ENCODE results near the gene MRPL12. TPM values are rescaled to one million over a fixed set of nuclear protein-coding genes. Genes with fewer than 3 reads are reported as not detected.

The MRPL12 gene
- total RNA-seq, 1 experiment from 2014 or later: 140 TPM

- H3K27ac Mint-ChIP-seq: no peak overlapping the region
- no peaks in the 10 kb centered on the region for H3K79me2 ChIP-seq (ENCODE audit: insufficient read depth, low read length)
- no peak overlapping the region for H3K4me3 Mint-ChIP-seq
- H3K9ac ChIP-seq (ENCODE audit: extremely low read depth, insufficient read length, low read length): no peak overlapping the region
- no peak overlapping the region for H2AK5ac ChIP-seq (ENCODE audit: insufficient read length, low read length)
- H2AFZ ChIP-seq (ENCODE audit: low read length): no peak overlapping the region
- H3K27me3 ChIP-seq (ENCODE audit: insufficient read depth, low read length): no peaks in the 10 kb centered on the region
- no peaks in the 10 kb centered on the region for H3K9me3 ChIP-seq (ENCODE audit: control insufficient read depth, low read depth, low read length)
- no peak overlapping the region for H2BK5ac ChIP-seq (ENCODE audit: insufficient read length, low read length)
- no peak overlapping the region for H2BK15ac ChIP-seq (ENCODE audit: low read depth, low read length)
- no peak overlapping the region for H2BK120ac ChIP-seq (ENCODE audit: low read depth, low read length, poor library complexity, severe bottlenecking)
- H3T11ph ChIP-seq (ENCODE audit: low read length): no peak overlapping the region
- no peaks in the 10 kb centered on the region for H3K4me1 ChIP-seq (ENCODE audit: insufficient read depth, low read length)
- peaks cover 8 to 14% of the 10 kb centered on the region in 2 experiments; a peak in 3 of 4 replicates for H3K4me1 Mint-ChIP-seq
- no peaks in the 10 kb centered on the region for H4K20me1 ChIP-seq (ENCODE audit: control insufficient read depth, insufficient read depth, insufficient read length)
- H3K36me3 Mint-ChIP-seq (ENCODE audit: insufficient read depth in 1 of 3, low read depth in 3 of 3): no peaks in the 10 kb centered on the region
- H3K27ac ChIP-seq (ENCODE audit: insufficient read length, low read depth, low read length): no peak overlapping the region
- H3K14ac ChIP-seq (ENCODE audit: insufficient read depth, low read length): no peak overlapping the region
- no peak overlapping the region for H2BK20ac ChIP-seq (ENCODE audit: low read depth, low read length, poor library complexity, severe bottlenecking)
- DNase-seq: no peak
- peaks cover 4% of the 10 kb centered on the region for H3K27me3 Mint-ChIP-seq (ENCODE audit: low read depth)
- TF ChIP-seq CTCF (conservative IDR thresholded peaks at IDR 0.05): no peak
- no peak overlapping the region for H4K5ac ChIP-seq (ENCODE audit: insufficient read length, low read depth, low read length)
- no peak overlapping the region for H3K4me2 ChIP-seq (ENCODE audit: insufficient read depth, insufficient read length, low read length)
- H4K8ac ChIP-seq (replicated peaks; ENCODE audit: insufficient read length, low read depth, low read length): no peak overlapping the region
- H3K18ac ChIP-seq (ENCODE audit: insufficient read length, low read depth, low read length): no peak overlapping the region
- no peak overlapping the region for H3K56ac ChIP-seq (ENCODE audit: insufficient read length, low read depth, low read length)
- no peaks in the 10 kb centered on the region for H3K23me2 ChIP-seq (ENCODE audit: insufficient read length, low read depth, low read length, poor library complexity, severe bottlenecking)
- H3K9me3 Mint-ChIP-seq: no peaks in the 10 kb centered on the region
- H3K4ac ChIP-seq (ENCODE audit: low read depth, low read length): no peak overlapping the region
- H2BK12ac ChIP-seq (ENCODE audit: insufficient read length, low read depth, low read length): no peak overlapping the region
- no CpG with 5 or more reads among the region's 9 CpGs for WGBS (ENCODE audit: extremely low coverage, insufficient read length, low lambda C conversion rate)
- H3K79me1 ChIP-seq (ENCODE audit: insufficient read depth, low read depth, low read length, poor library complexity, severe bottlenecking): no peaks in the 10 kb centered on the region
- H4K91ac ChIP-seq (ENCODE audit: insufficient read length, low read depth, low read length): no peak overlapping the region
- H3K23ac ChIP-seq (ENCODE audit: insufficient read length, low read depth, low read length): no peak overlapping the region
Observed at GRCh38 chr17:81725439-81725838, 22.3 kb downstream of the MRPL12 start.

Data from H9 (cell line).